Frontal cortex (tissue), 4 donors: ENCODE measurements around the gene PDCD10. TPM values are rescaled to one million over a fixed set of nuclear protein-coding genes. Genes with fewer than 3 reads are reported as not detected.

Source experiments
- DNase-seq, 2 donors: peaks; one replicate each; pipeline ENCODE4 v3.0.0; 2012; ENCODE audit warnings: low spot score in 2 of 2
- FAIRE-seq: peaks from 2 replicates; lab custom pipeline; 2012; peaks lifted over from hg19 to GRCh38; lab: Jason Lieb, UNC
- total RNA-seq: library from RNA; depleted of rRNA; stranded (reverse); fragments of >200 nt; gene quantifications from one replicate; pipeline ENCODE4 v1.2.3, GENCODE V29; 2014
- donor health status: control.
- donor health status: control.
- donor health status: control.

Gene PDCD10
- 63.6 TPM for total RNA-seq

GRCh38 chr3:167734498-167735232 lies at the start of gene PDCD10:
Gene PDCD10, minus strand, starts transcription at chr3:167734892. Its CDS starts 14,735 bp downstream, at chr3:167720157.
- FAIRE-seq, result peak; percentile 21
- peak; percentile 57 to 78 for DNase-seq

- DNase-seq (peak; percentile 5 to 10), FAIRE-seq (no peak)
Observed at GRCh38 chr3:167783781-167784180, 49.1 kb upstream of the PDCD10 start.

- FAIRE-seq (no peak), DNase-seq (no peak)
Observed at GRCh38 chr3:167780214-167780883, 45.7 kb upstream of the PDCD10 start.

DNA sequence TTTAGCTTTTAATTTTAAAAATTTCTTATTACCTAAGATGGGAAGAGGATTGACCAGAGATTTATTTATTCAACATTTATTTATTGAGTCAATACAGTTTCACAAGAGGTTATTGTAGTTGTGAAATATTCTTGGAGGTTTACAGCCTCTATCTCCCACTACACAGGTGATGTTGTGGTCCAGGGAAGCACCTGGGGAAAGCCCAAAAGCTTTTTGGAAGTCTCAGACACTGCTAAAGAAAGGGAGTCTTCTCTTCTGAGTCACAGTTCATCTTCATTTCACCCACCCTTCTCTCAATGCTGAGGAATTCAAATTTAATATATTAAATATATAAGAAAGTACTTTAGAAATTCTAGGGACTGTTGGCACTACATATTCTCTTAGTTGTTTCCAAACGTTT lies 42.7 kb upstream of the PDCD10 start:
- DNase-seq, result no peak
- no peak for FAIRE-seq

DNA sequence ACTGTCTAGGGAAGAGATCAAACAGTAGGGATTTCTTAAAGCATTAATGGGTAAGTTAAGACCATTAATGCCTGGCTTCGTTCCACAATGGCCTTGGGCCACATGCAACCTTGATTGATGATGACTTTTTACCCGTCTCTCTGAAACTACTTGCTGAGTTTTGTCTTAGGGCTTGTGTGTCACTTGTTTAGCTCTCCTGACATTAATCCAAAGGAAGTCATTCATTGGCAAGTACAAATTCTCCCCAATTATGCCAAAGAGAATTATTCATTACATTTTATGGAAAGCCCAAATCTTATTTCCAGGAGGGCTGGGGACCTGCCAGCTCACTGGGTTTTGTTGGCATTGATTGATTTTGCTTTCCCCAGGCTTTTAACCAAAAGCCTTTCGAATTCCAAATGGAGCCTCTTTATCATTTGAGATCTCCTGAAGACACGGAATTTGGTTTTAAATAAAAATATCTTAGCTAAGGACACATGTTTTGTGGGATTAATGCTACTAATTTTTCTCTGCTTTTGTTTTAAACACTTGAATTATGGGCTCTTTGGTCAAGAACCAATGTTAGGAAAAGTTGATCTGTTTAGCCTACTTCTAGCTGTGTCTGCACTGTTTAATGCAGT lies 41.5 kb upstream of the PDCD10 start:
- no peak for DNase-seq

DNA sequence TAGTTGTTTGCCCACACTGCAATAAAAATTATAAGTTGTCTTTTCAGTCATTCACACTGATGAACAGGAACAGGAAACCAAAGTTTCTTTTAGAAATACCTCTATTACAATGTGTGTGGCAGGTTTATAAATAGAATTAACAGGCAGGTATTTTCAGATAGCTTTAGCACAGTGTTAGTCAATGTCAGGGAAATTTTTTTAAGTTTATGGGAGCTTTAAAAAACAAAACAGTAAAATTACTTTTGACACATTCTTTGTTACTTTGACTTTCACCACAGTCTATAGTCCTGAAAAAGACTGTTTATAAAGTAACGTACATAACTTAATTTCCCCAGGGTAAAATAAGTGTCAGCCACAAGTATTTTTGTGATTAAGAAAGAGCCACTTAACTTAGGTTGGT lies 38.9 kb upstream of the PDCD10 start:
- DNase-seq, result no peak

More for the DNA sequence above, 41.5 kb upstream of the PDCD10 start:
- FAIRE-seq, result no peak

GRCh38 chr3:167772992-167773391 lies 38.3 kb upstream of the PDCD10 start:
- no peak for DNase-seq

More for the DNA sequence above, 38.9 kb upstream of the PDCD10 start:
- no peak for FAIRE-seq

DNA sequence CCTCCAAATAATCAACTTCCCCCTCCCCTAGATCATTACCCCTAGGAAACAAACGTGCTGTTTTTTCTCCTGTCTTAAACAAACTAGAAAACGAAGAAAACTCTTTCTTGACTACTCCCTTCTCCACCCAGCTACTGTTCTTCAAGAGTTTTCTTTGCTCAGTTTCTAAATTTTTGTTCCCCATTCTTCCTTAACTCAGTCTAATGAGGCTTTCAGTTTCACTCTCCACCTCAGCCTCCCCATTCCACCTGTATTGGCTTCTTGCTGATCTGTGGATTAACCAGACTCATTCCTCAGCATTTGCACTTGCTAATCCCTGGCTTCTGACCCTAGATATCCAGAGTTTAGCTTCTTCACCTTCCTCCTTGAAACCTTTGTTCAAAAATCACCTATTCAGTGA lies 27.6 kb upstream of the PDCD10 start:
- DNase-seq, result no peak
- FAIRE-seq, result no peak

More at GRCh38 chr3:167772992-167773391, 38.3 kb upstream of the PDCD10 start:
- FAIRE-seq, result no peak

DNA sequence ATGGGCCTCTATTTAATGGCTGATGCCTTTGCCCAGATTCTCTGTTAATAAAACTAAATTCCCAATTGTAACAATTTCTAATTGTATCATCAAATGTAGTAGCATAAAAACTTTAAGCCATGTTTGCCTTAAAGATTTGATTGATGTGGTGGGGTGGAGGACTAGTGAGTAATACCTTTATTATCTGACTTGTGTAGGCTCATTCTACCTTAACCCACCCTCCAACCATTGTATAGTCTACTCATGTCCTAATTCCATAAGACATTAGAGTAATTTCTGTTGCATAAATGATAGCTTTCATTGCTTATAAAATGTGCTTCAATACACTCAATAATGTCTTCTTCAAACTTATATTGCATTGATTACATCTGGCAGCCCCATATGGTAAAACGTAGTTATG lies 26.6 kb upstream of the PDCD10 start:
- no peak for DNase-seq
- FAIRE-seq, result no peak

DNA sequence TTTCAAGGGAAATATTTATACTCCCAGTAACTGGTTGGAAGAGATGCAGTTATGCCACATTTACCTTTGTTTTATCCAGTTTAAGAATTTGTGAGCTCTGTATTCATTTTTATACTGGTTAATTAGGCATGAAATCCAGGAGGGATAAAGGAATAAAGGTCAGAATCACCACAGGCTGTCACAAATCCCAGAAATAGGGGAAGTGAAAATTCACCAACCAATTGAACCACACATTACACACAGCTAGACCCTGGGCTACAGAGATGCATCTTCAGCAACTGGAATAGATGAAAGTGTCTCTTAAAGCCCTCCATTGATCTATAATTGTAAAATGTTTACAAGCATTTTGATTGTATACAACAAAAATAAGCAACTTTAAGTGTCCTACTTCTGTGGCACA lies 19.4 kb upstream of the PDCD10 start:
- no peak for DNase-seq
- no peak for FAIRE-seq

- DNase-seq (no peak), FAIRE-seq (no peak)
Observed at GRCh38 chr3:167750272-167750971, 15.7 kb upstream of the PDCD10 start.

DNA sequence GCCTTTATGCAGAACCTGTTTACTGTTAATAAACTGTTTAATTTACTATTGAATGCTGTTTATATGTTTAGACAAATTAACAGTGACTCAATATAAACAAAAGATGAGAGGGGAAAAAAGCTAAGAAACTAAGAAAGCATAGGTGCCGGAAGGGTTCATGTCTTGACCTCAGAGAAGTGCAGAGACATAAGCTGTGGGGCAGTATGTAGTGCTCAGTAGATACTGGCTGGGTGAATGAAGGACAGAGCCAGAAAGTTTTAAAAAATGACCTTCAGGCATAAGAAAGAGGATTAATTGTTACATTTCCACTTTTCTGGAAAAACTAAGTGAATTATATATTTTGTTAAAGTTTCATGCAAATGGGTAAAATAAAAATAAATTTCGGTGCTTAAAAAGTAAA lies 15.0 kb upstream of the PDCD10 start:
- no peak for DNase-seq
- FAIRE-seq, result no peak

- DNase-seq (no peak), FAIRE-seq (no peak)
Observed at GRCh38 chr3:167749209-167749608, 14.5 kb upstream of the PDCD10 start.

GRCh38 chr3:167743799-167744198 lies 9.1 kb upstream of the PDCD10 start:
- DNase-seq (no peak), FAIRE-seq (no peak)

- no peak for FAIRE-seq
- DNase-seq, result no peak
Observed at GRCh38 chr3:167742338-167742737, 7.6 kb upstream of the PDCD10 start.

GRCh38 chr3:167740961-167741587 lies 6.4 kb upstream of the PDCD10 start:
- FAIRE-seq (no peak), DNase-seq (peak in 1 of 2 donors; percentile 21)

DNA sequence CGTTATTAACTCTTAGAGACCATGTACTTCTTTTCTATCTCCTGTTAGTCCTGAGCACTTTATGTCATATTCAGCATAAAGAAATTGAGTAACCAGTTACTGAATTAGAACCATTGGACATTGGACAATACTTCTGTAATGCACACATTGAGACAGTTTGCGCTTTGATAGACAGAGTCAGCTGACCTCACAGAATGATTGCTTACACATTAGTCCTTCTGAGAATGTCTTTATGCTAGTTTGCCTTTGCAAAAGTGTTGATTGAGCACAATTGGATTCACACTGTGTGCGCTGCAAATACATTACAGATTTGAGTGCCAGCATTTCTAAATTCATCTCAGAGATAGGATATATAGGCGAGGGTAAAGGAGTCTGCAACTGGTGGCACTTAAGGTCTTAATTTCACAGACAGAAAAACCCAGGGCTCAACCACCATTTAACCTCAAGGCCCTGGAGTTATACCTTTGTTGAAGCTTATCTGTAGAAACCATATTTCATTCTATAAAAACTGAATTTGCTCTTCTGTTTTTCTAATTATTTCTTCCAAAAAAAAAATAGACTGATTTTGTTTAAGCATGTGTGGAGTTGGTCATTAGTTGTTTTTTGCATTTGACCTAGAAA lies 4.6 kb upstream of the PDCD10 start:
- DNase-seq (no peak), FAIRE-seq (no peak)

DNA sequence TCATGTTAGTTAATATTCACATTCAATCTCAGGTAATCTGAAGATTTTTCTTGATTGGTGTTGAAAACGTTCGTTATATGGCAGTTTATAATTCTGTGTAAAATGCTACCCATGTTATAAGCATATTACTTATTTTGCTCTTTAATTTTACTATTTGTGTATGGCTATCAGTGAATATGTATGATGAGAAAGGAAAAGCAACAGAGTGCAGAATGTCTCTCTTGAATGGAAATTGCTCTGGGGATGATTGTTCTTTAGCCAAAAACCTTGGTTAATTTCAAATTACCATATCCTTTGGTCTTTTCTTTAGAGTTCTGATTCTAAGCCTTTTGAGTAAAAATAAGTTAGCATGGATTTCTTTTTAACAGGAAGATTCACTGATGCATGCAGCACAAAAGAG lies 3.3 kb upstream of the PDCD10 start:
- FAIRE-seq, result no peak
- no peak for DNase-seq

DNA sequence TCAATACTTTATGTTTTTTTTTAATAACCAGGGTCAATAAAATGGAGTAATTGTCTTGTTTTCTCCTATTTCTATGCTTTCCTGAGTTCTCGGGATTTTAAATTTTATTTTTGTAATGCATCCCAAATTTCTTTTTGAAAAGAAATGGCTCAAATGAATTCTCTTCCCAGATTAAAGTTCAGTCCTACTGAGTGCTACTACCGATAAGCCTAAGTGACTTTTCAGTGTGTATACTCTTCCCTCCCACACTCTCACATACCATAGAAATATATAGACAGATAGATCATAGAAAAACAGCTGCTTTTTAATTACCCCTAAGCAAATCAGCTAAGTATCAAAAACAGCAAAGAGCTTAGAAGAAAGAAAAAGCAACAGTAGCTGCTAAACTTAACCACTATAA lies 2.3 kb upstream of the PDCD10 start:
- DNase-seq (no peak), FAIRE-seq (no peak)
